Gastrocnemius medialis (tissue), 4 donors: ENCODE results near the gene MAMDC4. TPM values are rescaled to one million over a fixed set of nuclear protein-coding genes. Genes with fewer than 3 reads are reported as not detected.
A peak's percentile ranks its signal among the peaks of the same experiment; 100 is the strongest.

ENCODE experiments used
- ATAC-seq, 2 donors: fragments of 150-250 bp; one replicate each; pipeline ENCODE4 v1.9.1; 2016
- DNase-seq, 2 donors: peaks; one replicate each; pipeline ENCODE4 v3.0.0-alpha.2; 2019
- H3K27ac ChIP-seq, 4 donors: fragments of 200-600 bp; sonication (generic); 1 replicate in 1 of 4; 2 replicates in 3 of 4; pipeline ENCODE4 v1.5.1; 2016 to 2018; ENCODE audit warnings: mild to moderate bottlenecking in 2 of 4, moderate library complexity in 1 of 4
- H3K27me3 ChIP-seq, 3 donors: fragments of 200-600 bp; sonication (generic) in 2 of 3; 1 replicate in 1 of 3; 2 replicates in 2 of 3; pipeline versions ENCODE4 v1.5.1 to v1.6.0; 2016 to 2019; ENCODE audit warnings: mild to moderate bottlenecking in 1 of 3, moderate library complexity in 1 of 3
- H3K36me3 ChIP-seq, 2 donors: fragments of 200-600 bp; sonication (generic) in 1 of 2; one replicate each; pipeline ENCODE4 v1.5.1; 2017 to 2018
- H3K4me1 ChIP-seq, 2 donors: fragments of 200-600 bp; sonication (generic) in 1 of 2; one replicate each; pipeline ENCODE4 v1.5.1; 2016 to 2017; ENCODE audit warnings: mild to moderate bottlenecking in 2 of 2
- H3K4me3 ChIP-seq, 4 donors: fragments of 200-600 bp; sonication (generic) in 3 of 4; 1 replicate in 1 of 4; 2 replicates in 3 of 4; pipeline ENCODE4 v1.5.1; 2016 to 2019; ENCODE audit warnings: mild to moderate bottlenecking in 2 of 4
- H3K9me3 ChIP-seq, 3 donors: fragments of 200-600 bp; sonication (generic) in 2 of 3; 1 replicate in 1 of 3; 2 replicates in 2 of 3; pipeline ENCODE4 v1.5.1; 2016 to 2019
- CTCF ChIP-seq, 5 experiments: fragments of 450-650 bp in 3 of 5; fragments of 200-600 bp in 2 of 5; sonication (generic) in 2 of 5; IDR thresholded peaks in 4 of 5; conservative IDR thresholded peaks in 1 of 5; 1 replicate in 4 of 5; 2 replicates in 1 of 5; pipeline ENCODE4 v1.5.1; 2016 to 2019; ENCODE audit warnings: antibody characterized with exemption in 5 of 5, mild to moderate bottlenecking in 3 of 5, moderate library complexity in 3 of 5
- POLR2A ChIP-seq, 2 donors: fragments of 450-650 bp; IDR thresholded peaks; one replicate each; pipeline ENCODE4 v1.6.1; 2017; ENCODE audit warnings: antibody characterized with exemption in 2 of 2, mild to moderate bottlenecking in 2 of 2, moderate library complexity in 2 of 2
- in situ Hi-C, 4 donors: fragments of 200-750 bp; cut with MboI; loops; one replicate each; pipeline versions ENCODE4 v1.15.0 to v1.8.0; 2017; ENCODE audit warnings: low sequenced_read_pairs in 4 of 4
- intact Hi-C: fragments of 100-400 bp; cut with DNase I; formaldehyde crosslinking; loops from one replicate; pipeline ENCODE4 v1.15.1; 2023; ENCODE audit warnings: low total_unique reads
- total RNA-seq, 4 donors: library from RNA; depleted of rRNA; stranded (reverse); fragments of >200 nt; gene quantifications; one replicate each; pipeline versions ENCODE4 v1.1.0 to v1.2.3, GENCODE V29; 2016

Gene MAMDC4
- total RNA-seq, 4 donors from 2014 or later, result 0.95 to 2.3 (median 1.7) TPM

GRCh38 chr9:136885950-136886578, 33.9 kb downstream of the MAMDC4 start, which contains the start of gene TRAF2:
TRAF2 (plus strand) TSS chr9:136886516; CDS start chr9:136898741, 12,225 bp downstream.
- H3K4me3 ChIP-seq, result peak within 1 kb of the TSS; percentile 75 to 91 (median 82)
- peak; percentile 58 to 81 for TF ChIP-seq POLR2A (IDR thresholded peaks at IDR 0.05)
- TF ChIP-seq CTCF (IDR thresholded peaks at IDR 0.05 in 4 of 5, conservative IDR thresholded peaks at IDR 0.05 in 1 of 5), result no peak
- intact Hi-C loops, result loop anchor here (1.0 to 5.0 kb wide), 7 partner anchors 20 to 201 kb away; partner anchors contain the start of genes EDF1, FBXW5, MAN1B1 and PAXX
- peak within 1 kb of the TSS; percentile 84 to 92 (median 90) for H3K27ac ChIP-seq
- in situ Hi-C loops, result no loop called here
- DNase-seq, result peak; percentile 97 to 98
- H3K9me3 ChIP-seq, result no peaks in the 10 kb centered on the region
- H3K4me1 ChIP-seq, result peaks cover 13 to 14% of the 10 kb centered on the region in 2 donors
- H3K27me3 ChIP-seq, result no peaks in the 10 kb centered on the region
- ATAC-seq, result peak; percentile 97 to 98
- H3K36me3 ChIP-seq, result peaks cover 0 to 7% of the 10 kb centered on the region in 2 donors

- peak overlapping the region; percentile 75 to 91 (median 82) for H3K4me3 ChIP-seq
- H3K27me3 ChIP-seq, result no peaks in the 10 kb centered on the region
- peaks cover 0 to 7% of the 10 kb centered on the region in 2 donors for H3K36me3 ChIP-seq
- in situ Hi-C loops (no loop called here), intact Hi-C loops (loop anchor here (1.0 to 5.0 kb wide), 7 partner anchors 21 to 200 kb away; partner anchors contain the start of genes EDF1, FBXW5, MAN1B1 and PAXX)
- no peak for TF ChIP-seq POLR2A (IDR thresholded peaks at IDR 0.05)
- TF ChIP-seq CTCF (IDR thresholded peaks at IDR 0.05 in 4 of 5, conservative IDR thresholded peaks at IDR 0.05 in 1 of 5), result no peak
- peak overlapping the region; percentile 84 to 92 (median 90) for H3K27ac ChIP-seq
- DNase-seq, result no peak
- H3K4me1 ChIP-seq, result peaks cover 13 to 14% of the 10 kb centered on the region in 2 donors
- H3K9me3 ChIP-seq, result no peaks in the 10 kb centered on the region
- peak; percentile 65 to 66 for ATAC-seq
Observed at GRCh38 chr9:136886610-136887597, 34.8 kb downstream of the MAMDC4 start.

- Histone ChIP-seq H3K27me3 (no peaks in the 10 kb centered on the region), H3K4me1 (peaks cover 9 to 14% of the 10 kb centered on the region in 2 donors), H3K9me3 (no peaks in the 10 kb centered on the region), H3K4me3 (no peak overlapping the region), H3K36me3 (peaks cover 0 to 7% of the 10 kb centered on the region in 2 donors), H3K27ac (no peak overlapping the region)
- TF ChIP-seq CTCF (IDR thresholded peaks at IDR 0.05 in 4 of 5, conservative IDR thresholded peaks at IDR 0.05 in 1 of 5), result no peak
- no peak for TF ChIP-seq POLR2A (IDR thresholded peaks at IDR 0.05)
- DNase-seq (no peak), ATAC-seq (no peak)
- in situ Hi-C loops, result no loop called here
- intact Hi-C loops, result loop anchor here (5.0 kb wide), 3 partner anchors 39 to 199 kb away; partner anchors contain the start of genes FBXW5 and MAN1B1
Observed at GRCh38 chr9:136888454-136888853, 36.3 kb downstream of the MAMDC4 start.

- in situ Hi-C loops (no loop called here), intact Hi-C loops (loop anchor here (5.0 kb wide), 3 partner anchors 37 to 197 kb away; partner anchors contain the start of genes FBXW5 and MAN1B1)
- H3K9me3 ChIP-seq, result no peaks in the 10 kb centered on the region
- DNase-seq, result no peak
- TF ChIP-seq CTCF (IDR thresholded peaks at IDR 0.05 in 4 of 5, conservative IDR thresholded peaks at IDR 0.05 in 1 of 5) (no peak), POLR2A (IDR thresholded peaks at IDR 0.05) (no peak)
- H3K27ac ChIP-seq, result no peak overlapping the region
- peaks cover 0 to 7% of the 10 kb centered on the region in 2 donors for H3K36me3 ChIP-seq
- H3K4me3 ChIP-seq, result no peak overlapping the region
- peaks cover 9 to 14% of the 10 kb centered on the region in 2 donors for H3K4me1 ChIP-seq
- ATAC-seq, result no peak
- no peaks in the 10 kb centered on the region for H3K27me3 ChIP-seq
Observed at GRCh38 chr9:136889858-136890257, 37.7 kb downstream of the MAMDC4 start.
